Stimulated activated CD8-positive, alpha-beta memory T cell treated with anti-CD3 and anti-CD28 coated beads, Interleukin-7, amount 100 ng/mL, for 4 hours (primary cell): ENCODE measurements around the gene KIRREL1.

ENCODE experiments used
- DNase-seq, 2 donors: peaks; one replicate each; pipeline ENCODE4 v3.0.0-alpha.2; 2020; ENCODE audit warnings: low read depth in 2 of 2

Gene KIRREL1

DNA sequence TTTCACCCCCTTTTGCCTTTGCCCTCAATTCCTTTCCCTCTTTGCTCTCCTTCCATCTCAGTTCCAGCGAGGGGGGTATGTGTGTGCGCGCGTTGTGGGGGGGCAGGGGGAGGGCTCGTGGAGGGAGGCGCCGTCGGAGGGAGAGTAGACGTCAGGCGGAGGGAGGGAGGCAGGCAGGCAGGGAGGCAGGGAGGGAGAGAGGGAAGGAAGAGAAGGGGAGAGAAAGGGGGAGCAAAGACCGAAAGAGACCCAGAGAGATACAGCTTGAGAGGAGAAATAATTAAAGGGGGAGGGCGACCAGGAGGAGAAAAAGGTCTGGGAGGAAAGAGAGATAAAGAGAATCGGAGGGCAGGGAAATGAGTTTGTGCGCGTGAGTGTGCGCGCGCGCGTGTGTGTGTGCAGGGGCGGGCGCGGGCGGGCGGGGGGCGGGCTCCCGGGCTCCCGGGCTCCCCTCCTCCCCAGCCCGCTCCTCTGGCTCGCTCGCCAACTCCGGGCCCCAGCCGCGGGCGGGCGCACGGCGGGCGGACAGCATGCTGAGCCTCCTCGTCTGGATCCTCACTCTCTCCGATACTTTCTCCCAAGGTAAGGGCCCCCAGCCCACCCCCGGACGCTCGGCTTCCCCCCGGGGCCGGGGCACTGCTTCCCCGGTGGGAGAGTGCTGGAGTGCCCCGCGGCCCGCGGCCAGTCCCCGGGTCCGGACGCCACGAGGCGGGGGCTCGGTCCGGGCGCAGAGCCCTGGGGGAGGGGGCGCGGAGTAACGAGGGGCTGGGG, at the start of gene KIRREL1:
Gene KIRREL1 (plus strand): TSS at position 499 of the 771 bp plus-strand sequence. CDS start 32 bp downstream, at position 531.
- DNase-seq, result no peak

DNA sequence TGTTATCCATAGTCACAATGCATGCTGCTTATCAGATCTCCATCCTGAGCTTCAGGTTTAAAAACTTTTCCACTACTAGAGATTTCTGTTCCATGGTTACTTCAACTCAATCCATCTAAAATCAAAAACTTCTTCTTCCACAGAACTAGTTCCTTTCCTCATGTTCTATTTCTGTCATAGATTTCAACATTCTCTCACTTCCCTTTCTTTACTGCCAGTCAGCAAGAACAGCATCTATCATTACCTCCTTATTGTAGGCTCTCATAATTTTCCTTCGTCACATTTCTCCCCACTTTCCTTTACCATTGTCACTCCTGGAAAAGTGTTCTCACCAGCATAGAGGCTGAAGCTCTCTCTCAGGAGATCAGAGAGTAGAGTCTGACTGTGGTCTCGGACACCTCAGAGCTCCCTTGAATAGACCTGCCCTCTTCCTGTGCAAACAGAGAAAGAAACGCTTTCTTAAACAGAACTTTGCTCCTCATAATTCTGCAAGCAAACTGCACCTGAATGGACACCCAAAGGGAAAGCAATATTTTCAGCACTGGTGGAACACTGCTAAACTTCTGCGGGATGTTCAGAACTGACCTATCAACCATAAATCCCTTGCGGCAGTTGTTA, 48.7 kb upstream of the KIRREL1 start:
- no peak for DNase-seq

GRCh38 chr1:157948312-157949073, 45.0 kb upstream of the KIRREL1 start:
- no peak for DNase-seq

DNA sequence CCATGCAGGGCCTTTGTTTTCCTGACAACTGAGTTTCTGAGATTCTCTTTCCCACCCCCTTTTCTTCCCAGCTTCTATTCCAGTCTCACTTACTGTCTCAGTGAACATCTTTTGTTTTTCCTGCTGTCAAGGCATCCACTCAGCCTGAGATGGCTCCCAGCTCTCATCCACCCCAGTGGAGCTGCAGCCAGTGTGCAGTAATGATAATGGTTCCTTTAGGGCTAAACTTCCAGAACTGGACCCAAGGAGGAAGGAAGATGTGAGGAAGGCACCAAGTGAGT, 44.4 kb upstream of the KIRREL1 start:
- DNase-seq, result no peak

DNA sequence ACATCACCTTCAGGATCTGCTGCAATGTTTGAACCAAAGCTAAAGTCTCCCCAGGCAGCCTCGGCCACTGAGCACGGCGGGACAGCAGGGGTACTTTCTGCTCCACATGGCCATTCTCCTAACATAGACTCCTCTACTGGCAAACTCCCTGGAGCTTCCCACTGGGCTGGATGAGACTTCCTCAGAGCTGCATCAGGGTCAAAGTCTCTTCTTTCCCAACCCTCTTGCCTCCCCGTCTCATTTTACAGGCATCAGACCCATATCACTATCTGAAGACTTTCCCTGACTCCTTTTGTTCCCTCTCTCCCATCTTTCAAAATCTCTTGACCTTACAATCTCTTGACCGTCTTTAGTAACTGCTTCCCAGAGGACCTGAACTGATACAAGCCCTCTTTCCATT, 42.2 kb upstream of the KIRREL1 start:
- no peak for DNase-seq

- DNase-seq, result no peak
Observed at GRCh38 chr1:157952601-157953000, 40.8 kb upstream of the KIRREL1 start.

GRCh38 chr1:157955221-157955620, 38.2 kb upstream of the KIRREL1 start:
- no peak for DNase-seq

GRCh38 chr1:157955857-157956256, 37.6 kb upstream of the KIRREL1 start:
- DNase-seq, result no peak

DNA sequence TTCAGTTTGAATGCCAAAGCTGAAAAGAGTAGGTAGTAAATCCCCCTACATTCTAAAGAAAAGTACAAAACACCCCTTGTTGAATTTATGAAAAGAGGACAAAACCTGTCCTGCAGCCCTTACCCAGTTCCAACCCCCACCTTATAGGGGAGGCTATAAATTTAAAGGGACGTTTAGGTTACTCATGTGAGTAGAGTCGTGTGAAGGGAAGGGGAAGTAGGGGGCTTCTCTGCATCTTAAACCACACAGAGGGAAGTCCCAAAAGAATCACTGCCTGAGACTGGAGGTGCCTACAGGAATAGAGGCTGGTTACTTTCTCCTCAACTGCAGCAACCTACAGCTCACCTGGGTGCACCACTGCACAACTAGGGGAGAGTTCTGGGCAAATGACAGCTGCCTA, 36.7 kb upstream of the KIRREL1 start:
- no peak for DNase-seq

- no peak for DNase-seq
Observed at GRCh38 chr1:157958263-157958662, 35.2 kb upstream of the KIRREL1 start.

- DNase-seq, result no peak
Observed at GRCh38 chr1:157959750-157960149, 33.7 kb upstream of the KIRREL1 start.

DNA sequence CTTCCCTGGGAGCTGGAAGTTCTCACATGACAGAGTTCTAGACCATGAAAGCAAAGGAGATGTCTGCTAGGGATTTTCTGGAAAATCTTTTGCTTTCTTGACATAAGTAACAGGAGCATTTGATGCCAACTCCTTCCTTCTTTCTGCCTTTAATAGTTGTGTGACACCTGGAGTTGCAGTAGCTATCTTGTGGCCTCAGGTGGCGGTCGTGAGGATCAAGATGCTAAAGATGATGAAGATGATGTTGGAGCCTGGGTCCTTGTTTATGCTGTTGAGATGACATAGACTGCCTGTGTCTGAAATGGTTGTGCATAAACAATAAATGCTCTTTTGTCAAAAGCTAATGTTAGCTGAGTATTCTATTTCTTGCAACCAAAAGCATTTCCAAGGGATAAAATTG, 32.7 kb upstream of the KIRREL1 start:
- no peak for DNase-seq

GRCh38 chr1:157961805-157962762, 31.4 kb upstream of the KIRREL1 start:
- no peak for DNase-seq

DNA sequence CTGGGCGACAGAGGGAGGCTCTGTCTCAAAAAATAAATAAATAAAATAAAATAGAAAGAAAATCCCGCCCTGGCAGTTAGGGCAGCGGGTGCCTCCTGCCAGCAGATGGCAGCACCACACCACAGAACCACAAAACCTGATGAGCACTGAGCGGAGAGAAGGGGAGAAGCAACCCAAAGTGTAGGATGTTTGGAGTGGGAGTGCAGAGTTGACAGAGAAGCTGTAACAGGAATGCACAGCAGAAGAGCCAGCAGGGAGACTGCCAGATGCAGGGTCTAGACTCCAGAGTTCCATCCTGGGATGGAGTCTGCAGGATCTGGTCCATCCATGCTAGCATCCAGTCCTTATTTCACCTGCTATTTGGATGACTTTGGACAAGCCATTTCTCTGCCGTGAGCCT, 29.7 kb upstream of the KIRREL1 start:
- DNase-seq, result peak; percentile 3 to 12

- no peak for DNase-seq
Observed at GRCh38 chr1:157965584-157965983, 27.9 kb upstream of the KIRREL1 start.

GRCh38 chr1:157966031-157966537, 27.4 kb upstream of the KIRREL1 start:
- no peak for DNase-seq

DNA sequence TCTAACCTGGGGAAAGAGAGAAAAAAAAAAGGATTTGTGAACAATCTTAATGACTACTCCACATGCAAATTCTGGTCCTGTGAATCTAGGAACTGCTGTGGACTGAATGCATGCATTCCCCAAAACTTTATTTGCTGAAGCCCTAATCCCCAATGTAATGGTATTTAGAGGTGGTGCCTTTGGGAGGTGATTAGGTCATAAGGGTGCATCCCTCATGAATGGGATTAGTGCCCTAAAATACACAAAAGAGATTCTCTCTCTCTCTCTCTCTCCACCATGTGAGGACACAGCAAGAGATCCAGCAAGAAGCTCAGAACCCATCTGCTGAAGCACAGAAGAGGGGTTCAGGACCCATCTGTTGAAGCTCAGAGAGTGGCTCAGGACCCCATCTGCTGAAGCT, 26.2 kb upstream of the KIRREL1 start:
- no peak for DNase-seq

DNA sequence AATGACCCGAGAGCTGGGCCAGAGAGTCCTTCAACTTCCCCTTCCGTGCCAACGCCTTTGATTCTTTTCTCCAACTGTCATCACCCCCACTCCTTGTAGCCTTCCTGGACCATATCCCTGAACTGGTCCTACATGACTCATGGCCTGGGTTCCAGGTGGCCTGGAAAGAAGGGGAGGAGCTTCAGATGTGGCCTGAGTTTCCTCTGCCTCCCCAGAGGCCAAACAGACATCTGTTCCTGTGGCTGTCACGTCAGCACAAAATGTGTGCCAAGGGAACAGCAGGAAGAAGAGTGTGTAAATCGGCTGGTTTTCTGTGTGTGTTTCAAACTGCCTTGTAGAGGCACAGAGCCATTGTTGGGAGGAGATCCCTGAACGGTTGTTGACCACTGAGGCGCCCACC, 24.9 kb upstream of the KIRREL1 start:
- no peak for DNase-seq

DNA sequence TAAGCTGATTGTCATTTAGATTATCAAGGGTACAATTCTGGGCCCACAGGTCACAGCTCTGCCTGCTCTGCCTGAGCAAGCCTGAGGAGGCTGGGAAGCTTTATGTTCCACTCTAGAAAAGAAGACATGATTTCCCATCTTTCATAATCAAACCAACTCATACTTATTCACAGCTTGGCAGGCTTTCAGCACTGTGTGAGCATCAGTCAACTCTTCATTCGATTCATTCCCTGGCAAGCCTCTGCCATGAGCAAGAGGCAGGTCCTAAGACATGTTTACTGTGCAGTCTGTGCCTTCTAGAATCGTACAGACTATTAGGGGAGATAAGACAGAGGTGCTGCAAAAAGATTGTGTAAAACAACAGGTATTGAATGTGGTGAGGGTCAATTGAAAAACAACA, 24.5 kb upstream of the KIRREL1 start:
- DNase-seq, result no peak

- DNase-seq, result no peak
Observed at GRCh38 chr1:157969697-157970485, 23.6 kb upstream of the KIRREL1 start.

- DNase-seq, result no peak
Observed at GRCh38 chr1:157971769-157972168, 21.7 kb upstream of the KIRREL1 start.
